HCT116 (cell line): ENCODE data around the gene ZNF80.
"Not testable (repeated sequence)": the region's sequence is repeated elsewhere in the genome, so short reads cannot be mapped to it uniquely, and the experiment has no call there.

Source experiments
- CTCF ChIP-seq, 3 experiments: fragments of 200-600 bp in 1 of 3; sonication (generic) in 1 of 3; IDR thresholded peaks in 2 of 3; conservative IDR thresholded peaks in 1 of 3; 2 replicates each; pipeline ENCODE4 v1.5.1; 2012 to 2017; ENCODE audit warnings: low read depth in 2 of 3, low read length in 2 of 3, antibody characterized with exemption in 1 of 3, borderline replicate concordance in 1 of 3, control low read depth in 1 of 3, mild to moderate bottlenecking in 1 of 3, mixed read lengths in 1 of 3, mixed run types in 1 of 3, moderate library complexity in 1 of 3; ENCODE audit not compliant: insufficient read depth in 1 of 3
- ELF1 ChIP-seq: IDR thresholded peaks from 2 replicates; pipeline ENCODE4 v1.6.1; 2012; ENCODE audit warnings: low read depth, borderline replicate concordance
- FOSL1 ChIP-seq: IDR thresholded peaks from 2 replicates; pipeline ENCODE4 v1.6.1; 2012; ENCODE audit warnings: low read depth
- MAX ChIP-seq: IDR thresholded peaks from 2 replicates; pipeline ENCODE4 v1.6.1; 2012
- POLR2A ChIP-seq: IDR thresholded peaks from 2 replicates; pipeline ENCODE4 v1.7.0; 2011; ENCODE audit warnings: borderline replicate concordance; ENCODE audit not compliant: insufficient read depth, insufficient read length; ENCODE audit errors: extremely low read depth
- RAD21 ChIP-seq: IDR thresholded peaks from 2 replicates; pipeline ENCODE4 v1.6.1; 2012; ENCODE audit warnings: low read depth, mild to moderate bottlenecking
- ZNF274 ChIP-seq: fragments of 200-500 bp; sonication (Bioruptor generic); IDR thresholded peaks from 2 replicates; pipeline ENCODE4 v1.6.1; 2014; ENCODE audit warnings: mild to moderate bottlenecking, low read depth, low read length, inconsistent platforms
- TF ChIP-seq, protein P1 (sequence below): IDR thresholded peaks from 2 replicates; pipeline ENCODE4 v1.6.1; 2012
- TF ChIP-seq, protein P2 (sequence below): IDR thresholded peaks from 2 replicates; pipeline ENCODE4 v1.6.1; 2011; ENCODE audit warnings: mild to moderate bottlenecking, low read length, moderate library complexity; ENCODE audit not compliant: insufficient replicate concordance; ENCODE audit errors: extremely low read depth

- TF ChIP-seq CTCF (IDR thresholded peaks at IDR 0.05 in 2 of 3, conservative IDR thresholded peaks at IDR 0.05 in 1 of 3; ENCODE audit: borderline replicate concordance in 1 of 3, insufficient read depth in 1 of 3, low read depth in 2 of 3, low read length in 2 of 3); RAD21; ZNF274; MAX; ELF1; FOSL1; POLR2A: not testable (repeated sequence)
- TF ChIP-seq, protein P1, sequence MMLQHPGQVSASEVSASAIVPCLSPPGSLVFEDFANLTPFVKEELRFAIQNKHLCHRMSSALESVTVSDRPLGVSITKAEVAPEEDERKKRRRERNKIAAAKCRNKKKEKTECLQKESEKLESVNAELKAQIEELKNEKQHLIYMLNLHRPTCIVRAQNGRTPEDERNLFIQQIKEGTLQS: not testable (repeated sequence)
- TF ChIP-seq, protein P2, sequence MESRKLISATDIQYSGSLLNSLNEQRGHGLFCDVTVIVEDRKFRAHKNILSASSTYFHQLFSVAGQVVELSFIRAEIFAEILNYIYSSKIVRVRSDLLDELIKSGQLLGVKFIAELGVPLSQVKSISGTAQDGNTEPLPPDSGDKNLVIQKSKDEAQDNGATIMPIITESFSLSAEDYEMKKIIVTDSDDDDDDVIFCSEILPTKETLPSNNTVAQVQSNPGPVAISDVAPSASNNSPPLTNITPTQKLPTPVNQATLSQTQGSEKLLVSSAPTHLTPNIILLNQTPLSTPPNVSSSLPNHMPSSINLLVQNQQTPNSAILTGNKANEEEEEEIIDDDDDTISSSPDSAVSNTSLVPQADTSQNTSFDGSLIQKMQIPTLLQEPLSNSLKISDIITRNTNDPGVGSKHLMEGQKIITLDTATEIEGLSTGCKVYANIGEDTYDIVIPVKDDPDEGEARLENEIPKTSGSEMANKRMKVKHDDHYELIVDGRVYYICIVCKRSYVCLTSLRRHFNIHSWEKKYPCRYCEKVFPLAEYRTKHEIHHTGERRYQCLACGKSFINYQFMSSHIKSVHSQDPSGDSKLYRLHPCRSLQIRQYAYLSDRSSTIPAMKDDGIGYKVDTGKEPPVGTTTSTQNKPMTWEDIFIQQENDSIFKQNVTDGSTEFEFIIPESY: not testable (repeated sequence)
These were observed at the start of gene ZNF80 for GRCh38 chr3:114237478-114237877.
